ENCODE results near the gene CDC42EP4.

DNA sequence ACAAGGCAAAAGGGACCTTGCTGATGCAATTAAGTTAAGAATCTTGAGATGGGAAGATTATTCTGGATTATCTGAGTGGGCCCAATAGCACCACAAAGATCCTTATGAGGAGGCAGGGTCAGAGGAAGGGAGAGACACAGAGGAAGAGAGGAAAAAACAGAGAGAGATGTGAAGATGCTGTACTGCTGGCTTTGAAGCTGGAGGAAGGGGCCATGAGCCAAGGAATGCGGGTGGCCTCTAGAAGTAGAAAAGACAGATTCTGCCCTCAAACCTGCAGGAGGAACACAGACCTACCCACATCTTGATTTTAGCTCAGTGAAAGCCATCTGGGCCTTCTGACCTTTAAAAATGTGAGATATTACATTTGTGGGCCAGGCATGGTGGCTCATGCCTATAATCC lies 42.0 kb downstream of the CDC42EP4 start:
- no peak for TF ChIP-seq CTCF (IDR thresholded peaks at IDR 0.05; ENCODE audit: low read depth, low read length, missing input control)
- no peak for TF ChIP-seq TAF1 (conservative IDR thresholded peaks at IDR 0.05)
- no peak for TF ChIP-seq MAX (IDR thresholded peaks at IDR 0.05)
- TF ChIP-seq, protein P1, sequence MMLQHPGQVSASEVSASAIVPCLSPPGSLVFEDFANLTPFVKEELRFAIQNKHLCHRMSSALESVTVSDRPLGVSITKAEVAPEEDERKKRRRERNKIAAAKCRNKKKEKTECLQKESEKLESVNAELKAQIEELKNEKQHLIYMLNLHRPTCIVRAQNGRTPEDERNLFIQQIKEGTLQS (IDR thresholded peaks at IDR 0.05), result no peak
- no peak for TF ChIP-seq YY1 (IDR thresholded peaks at IDR 0.05)
- no peak for TF ChIP-seq RAD21 (IDR thresholded peaks at IDR 0.05)
- no peak for TF ChIP-seq GABPA (IDR thresholded peaks at IDR 0.05 in 1 of 2, conservative IDR thresholded peaks at IDR 0.05 in 1 of 2)
